RWPE1 (cell line): ENCODE measurements around the gene RUNX1.

Experiments used
- CTCF ChIA-PET: fragments of 350-600 bp; sonication (Branson Sonifier 250); formaldehyde crosslinking; extraction: SDS; loops from one replicate; lab custom pipeline; 2021; lab: Yijun Ruan, JAX
- POLR2A ChIA-PET: fragments of 400-600 bp; formaldehyde crosslinking; extraction: SDS; loops from one replicate; lab custom pipeline; 2020; ENCODE audit warnings: antibody characterized with exemption; ENCODE audit not compliant: low non-redundant PET; lab: Yijun Ruan, JAX
- DNase-seq: peaks from one replicate; pipeline ENCODE4 v3.0.0; 2012; ENCODE audit warnings: low spot score
- H3K27ac ChIP-seq: fragments of 450-650 bp; 2 replicates; pipeline ENCODE4 v1.5.1; 2017
- TF ChIP-seq, protein P1 (sequence below): fragments of 450-650 bp; conservative IDR thresholded peaks from 2 replicates; pipeline ENCODE4 v1.5.1; 2017; ENCODE audit warnings: low read depth, mild to moderate bottlenecking

The RUNX1 gene

GRCh38 chr21:34890724-34891612 lies 158.1 kb downstream of the RUNX1 start:
- no peak overlapping the region for H3K27ac ChIP-seq
- POLR2A ChIA-PET: no interaction called here
- TF ChIP-seq, protein P1, sequence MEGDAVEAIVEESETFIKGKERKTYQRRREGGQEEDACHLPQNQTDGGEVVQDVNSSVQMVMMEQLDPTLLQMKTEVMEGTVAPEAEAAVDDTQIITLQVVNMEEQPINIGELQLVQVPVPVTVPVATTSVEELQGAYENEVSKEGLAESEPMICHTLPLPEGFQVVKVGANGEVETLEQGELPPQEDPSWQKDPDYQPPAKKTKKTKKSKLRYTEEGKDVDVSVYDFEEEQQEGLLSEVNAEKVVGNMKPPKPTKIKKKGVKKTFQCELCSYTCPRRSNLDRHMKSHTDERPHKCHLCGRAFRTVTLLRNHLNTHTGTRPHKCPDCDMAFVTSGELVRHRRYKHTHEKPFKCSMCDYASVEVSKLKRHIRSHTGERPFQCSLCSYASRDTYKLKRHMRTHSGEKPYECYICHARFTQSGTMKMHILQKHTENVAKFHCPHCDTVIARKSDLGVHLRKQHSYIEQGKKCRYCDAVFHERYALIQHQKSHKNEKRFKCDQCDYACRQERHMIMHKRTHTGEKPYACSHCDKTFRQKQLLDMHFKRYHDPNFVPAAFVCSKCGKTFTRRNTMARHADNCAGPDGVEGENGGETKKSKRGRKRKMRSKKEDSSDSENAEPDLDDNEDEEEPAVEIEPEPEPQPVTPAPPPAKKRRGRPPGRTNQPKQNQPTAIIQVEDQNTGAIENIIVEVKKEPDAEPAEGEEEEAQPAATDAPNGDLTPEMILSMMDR: no peak
- no peak for DNase-seq
- CTCF ChIA-PET: interaction anchor here (0.6 to 2.1 kb wide), 12 partner anchors 9 to 1234 kb away, joined by 3 to 22 read pairs (median 4); no protein-coding TSS in a partner anchor

DNA sequence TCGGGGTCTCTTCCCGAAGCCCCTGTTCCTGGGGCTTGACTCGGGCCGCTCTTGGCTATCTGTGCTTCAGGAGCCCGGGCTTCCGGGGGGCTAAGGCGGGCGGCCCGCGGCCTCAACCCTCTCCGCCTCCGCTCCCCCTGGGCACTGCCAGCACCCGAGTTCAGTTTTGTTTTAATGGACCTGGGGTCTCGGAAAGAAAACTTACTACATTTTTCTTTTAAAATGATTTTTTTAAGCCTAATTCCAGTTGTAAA lies 158.7 kb downstream of the RUNX1 start:
- ChIA-PET POLR2A (interaction anchor here (1.4 kb wide), 1 partner anchor 198 kb away, joined by 3 read pairs; no protein-coding TSS in a partner anchor), CTCF (interaction anchor here (0.6 to 2.1 kb wide), 13 partner anchors 10 to 1138 kb away, joined by 3 to 22 read pairs (median 4); no protein-coding TSS in a partner anchor)
- H3K27ac ChIP-seq: peak overlapping the region; percentile 96
- DNase-seq: no peak
- TF ChIP-seq, protein P1: no peak

DNA sequence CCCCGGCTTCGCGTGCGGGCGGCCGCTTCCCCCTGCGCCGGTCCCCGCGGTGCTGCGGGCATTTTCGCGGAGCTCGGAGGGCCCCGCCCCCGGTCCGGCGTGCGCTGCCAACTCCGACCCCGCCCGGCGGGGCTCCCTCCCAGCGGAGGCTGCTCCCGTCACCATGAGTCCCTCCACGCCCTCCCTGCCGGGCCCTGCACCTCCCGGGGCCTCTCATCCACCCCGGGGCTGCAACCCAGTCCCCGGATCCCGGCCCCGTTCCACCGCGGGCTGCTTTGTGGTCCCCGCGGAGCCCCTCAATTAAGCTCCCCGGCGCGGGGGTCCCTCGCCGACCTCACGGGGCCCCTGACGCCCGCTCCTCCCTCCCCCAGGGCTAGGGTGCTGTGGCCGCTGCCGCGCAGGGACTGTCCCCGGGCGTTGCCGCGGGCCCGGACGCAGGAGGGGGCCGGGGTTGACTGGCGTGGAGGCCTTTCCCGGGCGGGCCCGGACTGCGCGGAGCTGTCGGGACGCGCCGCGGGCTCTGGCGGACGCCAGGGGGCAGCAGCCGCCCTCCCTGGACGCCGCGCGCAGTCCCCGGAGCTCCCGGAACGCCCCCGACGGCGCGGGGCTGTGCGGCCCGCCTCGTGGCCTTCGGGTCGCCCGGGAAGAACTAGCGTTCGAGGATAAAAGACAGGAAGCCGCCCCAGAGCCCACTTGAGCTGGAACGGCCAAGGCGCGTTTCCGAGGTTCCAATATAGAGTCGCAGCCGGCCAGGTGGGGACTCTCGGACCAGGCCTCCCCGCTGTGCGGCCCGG lies 159.2 kb downstream of the RUNX1 start:
- H3K27ac ChIP-seq: peak overlapping the region; percentile 96
- POLR2A ChIA-PET: interaction anchor here (0.6 to 1.4 kb wide), 2 partner anchors 197 to 511 kb away, joined by 3 to 5 read pairs; no protein-coding TSS in a partner anchor
- CTCF ChIA-PET: interaction anchor here (0.5 to 2.1 kb wide), 20 partner anchors 10 to 1138 kb away, joined by 3 to 22 read pairs (median 3); no protein-coding TSS in a partner anchor
- DNase-seq: peak; percentile 74
- TF ChIP-seq, protein P1: peak; percentile 93

DNA sequence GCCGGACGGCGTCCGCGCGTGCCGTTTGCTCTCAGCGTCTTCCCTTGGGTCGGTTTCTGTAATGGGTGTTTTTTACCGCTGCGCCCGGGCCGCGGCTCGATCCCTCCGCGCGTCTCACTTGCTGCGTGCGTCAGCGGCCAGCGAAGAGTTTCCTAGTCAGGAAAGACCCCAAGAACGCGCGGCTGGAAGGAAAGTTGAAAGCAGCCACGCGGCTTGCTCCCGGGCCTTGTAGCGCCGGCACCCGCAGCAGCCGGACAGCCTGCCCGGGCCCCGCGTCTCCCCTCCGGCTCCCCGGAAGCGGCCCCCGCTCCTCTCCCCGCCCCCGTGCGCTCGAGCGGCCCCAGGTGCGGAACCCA lies 159.8 kb downstream of the RUNX1 start:
- TF ChIP-seq, protein P1: no peak
- ChIA-PET CTCF (interaction anchor here (0.5 to 2.1 kb wide), 11 partner anchors 13 to 1139 kb away, joined by 3 to 22 read pairs (median 4); no protein-coding TSS in a partner anchor), POLR2A (interaction anchor here (0.6 to 1.4 kb wide), 2 partner anchors 196 to 512 kb away, joined by 3 to 5 read pairs; no protein-coding TSS in a partner anchor)
- H3K27ac ChIP-seq: peak overlapping the region; percentile 96
- peak; percentile 42 for DNase-seq

- DNase-seq: peak; percentile 94
- ChIA-PET POLR2A (interaction anchor here (0.6 to 1.8 kb wide), 5 partner anchors 22 to 517 kb away, joined by 3 to 9 read pairs (median 5); no protein-coding TSS in a partner anchor), CTCF (interaction anchor here (0.6 to 2.1 kb wide), 5 partner anchors 326 to 1139 kb away, joined by 3 to 22 read pairs (median 8); no protein-coding TSS in a partner anchor)
- H3K27ac ChIP-seq: peak overlapping the region; percentile 96
- TF ChIP-seq, protein P1: no peak
Observed at GRCh38 chr21:34888569-34889319, 160.4 kb downstream of the RUNX1 start.
